HG03280 (cell line): ENCODE results near the gene ERCC6L2.

Experiments
- ATAC-seq: cut with Tn5 transposase; IDR thresholded peaks from one replicate; pipeline ENCODE4 v1.9.1; 2021; ENCODE audit warnings: mild to moderate bottlenecking, moderate library complexity; ENCODE audit not compliant: unreplicated experiment

Gene ERCC6L2

GRCh38 chr9:95977371-95977770 lies 101.9 kb downstream of the ERCC6L2 start:
- no peak for ATAC-seq

- no peak for ATAC-seq
These were observed 102.6 kb downstream of the ERCC6L2 start for GRCh38 chr9:95978106-95978505.

- no peak for ATAC-seq
These were observed 104.0 kb downstream of the ERCC6L2 start for GRCh38 chr9:95979446-95979845.

- no peak for ATAC-seq
These were observed 105.0 kb downstream of the ERCC6L2 start for GRCh38 chr9:95980262-95981125.

GRCh38 chr9:95981761-95982390 lies 106.4 kb downstream of the ERCC6L2 start:
- no peak for ATAC-seq

- no peak for ATAC-seq
These were observed 110.1 kb downstream of the ERCC6L2 start for GRCh38 chr9:95985440-95986055.

- ATAC-seq, result no peak
These were observed 113.8 kb downstream of the ERCC6L2 start for GRCh38 chr9:95989297-95989696.

- ATAC-seq, result no peak
These were observed 115.8 kb downstream of the ERCC6L2 start for GRCh38 chr9:95991326-95991725.

- no peak for ATAC-seq
These were observed 117.0 kb downstream of the ERCC6L2 start for GRCh38 chr9:95992536-95992935.

- no peak for ATAC-seq
These were observed 117.8 kb downstream of the ERCC6L2 start for GRCh38 chr9:95993337-95993736.

GRCh38 chr9:95999390-95999789 lies 123.9 kb downstream of the ERCC6L2 start:
- no peak for ATAC-seq

GRCh38 chr9:96004379-96004778 lies 128.9 kb downstream of the ERCC6L2 start:
- no peak for ATAC-seq

- no peak for ATAC-seq
These were observed 130.9 kb downstream of the ERCC6L2 start for GRCh38 chr9:96006296-96006879.

GRCh38 chr9:96006961-96007360 lies 131.5 kb downstream of the ERCC6L2 start:
- no peak for ATAC-seq

GRCh38 chr9:96008502-96009222 lies 133.2 kb downstream of the ERCC6L2 start:
- no peak for ATAC-seq

GRCh38 chr9:96009223-96009602 lies 133.7 kb downstream of the ERCC6L2 start:
- no peak for ATAC-seq

GRCh38 chr9:96009690-96010472 lies 134.4 kb downstream of the ERCC6L2 start:
- ATAC-seq, result no peak

GRCh38 chr9:96014078-96014477 lies 138.6 kb downstream of the ERCC6L2 start:
- ATAC-seq, result no peak

GRCh38 chr9:96015876-96016686 lies 140.6 kb downstream of the ERCC6L2 start:
- ATAC-seq, result no peak
